GM12891 (cell line): ENCODE results near the gene SORBS1.

Experiments
- POLR2A ChIP-seq: IDR thresholded peaks from 2 replicates; pipeline ENCODE4 v1.6.1; 2011; ENCODE audit warnings: low read depth, low read length, control low read depth
- POLR2AphosphoS5 ChIP-seq: IDR thresholded peaks from 2 replicates; pipeline ENCODE4 v1.6.1; 2011; ENCODE audit warnings: low read depth, low read length, control low read depth
- POU2F2 ChIP-seq: IDR thresholded peaks from 2 replicates; pipeline ENCODE4 v1.6.1; 2011; ENCODE audit warnings: low read depth, mild to moderate bottlenecking, control low read depth, low read length, moderate library complexity
- TAF1 ChIP-seq: IDR thresholded peaks from 2 replicates; pipeline ENCODE4 v1.6.1; 2011; ENCODE audit warnings: low read depth, low read length, control low read depth

GRCh38 chr10:95480102-95480900 lies 80.9 kb downstream of the SORBS1 start:
- TF ChIP-seq POLR2AphosphoS5 (no peak), POLR2A (no peak), TAF1 (no peak), POU2F2 (no peak)
